ENCODE results near the gene PRKD1.
"Not testable (repeated sequence)": the region's sequence is repeated elsewhere in the genome, so short reads cannot be mapped to it uniquely, and the experiment has no call there.

Gene PRKD1

DNA sequence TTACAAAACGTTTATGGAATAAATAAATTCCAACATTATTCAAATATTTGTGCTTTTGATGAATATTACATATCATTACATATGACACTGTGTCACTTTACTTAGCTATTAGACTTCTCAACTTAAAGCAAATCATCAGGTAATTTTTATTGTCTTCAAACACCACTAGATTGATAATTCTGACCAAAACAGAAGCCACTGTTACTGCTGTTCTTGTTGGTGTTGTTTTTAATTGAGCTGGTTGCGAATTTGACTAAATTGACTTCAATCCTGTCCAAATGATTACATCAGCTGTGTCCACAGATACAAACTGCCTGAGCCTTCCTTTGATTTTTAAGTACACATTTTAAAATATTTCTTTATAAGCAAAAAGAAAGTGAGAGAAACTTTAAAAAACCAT is 29.2 kb downstream of the PRKD1 start:
- no peak for DNase-seq

DNA sequence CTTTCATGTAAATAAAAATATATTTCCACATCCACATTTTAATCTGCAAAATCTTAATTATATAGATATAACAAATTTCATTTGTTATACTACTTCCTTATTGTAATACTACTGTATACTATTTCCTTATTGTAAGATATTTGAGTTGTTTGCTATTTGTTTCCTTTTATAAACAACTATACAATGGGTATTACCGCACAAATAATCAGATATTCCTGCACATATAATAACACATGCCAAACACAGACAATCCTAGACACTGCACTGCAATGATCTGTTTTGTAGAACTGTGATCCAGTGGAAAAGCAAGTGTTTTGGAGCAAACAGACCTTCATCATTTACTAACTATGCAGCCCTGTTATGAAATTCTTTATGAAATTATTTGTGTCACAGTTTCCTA is 30.5 kb downstream of the PRKD1 start:
- no peak for DNase-seq

DNA sequence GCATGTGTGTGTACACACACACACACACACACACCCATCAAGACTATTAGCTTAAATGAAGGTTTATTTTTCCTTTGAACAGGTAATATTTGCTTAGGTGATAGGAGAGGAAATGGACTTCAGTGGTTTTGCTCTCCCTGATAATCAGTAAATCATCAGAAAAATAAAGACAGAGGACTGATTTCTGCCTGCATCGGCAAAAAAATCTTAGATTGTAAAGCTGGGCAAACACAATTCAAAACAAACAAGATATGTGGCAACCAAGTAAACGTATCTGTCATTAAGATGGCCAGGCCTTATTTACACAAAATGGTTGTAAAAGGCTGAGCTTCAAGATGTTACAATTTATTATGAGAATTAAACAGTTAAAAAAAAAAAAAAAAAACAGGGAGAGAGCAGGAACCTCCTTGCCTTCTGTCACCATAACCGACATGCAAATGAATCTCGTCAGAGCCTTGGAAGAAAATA is 31.3 kb downstream of the PRKD1 start:
- DNase-seq: no peak

DNA sequence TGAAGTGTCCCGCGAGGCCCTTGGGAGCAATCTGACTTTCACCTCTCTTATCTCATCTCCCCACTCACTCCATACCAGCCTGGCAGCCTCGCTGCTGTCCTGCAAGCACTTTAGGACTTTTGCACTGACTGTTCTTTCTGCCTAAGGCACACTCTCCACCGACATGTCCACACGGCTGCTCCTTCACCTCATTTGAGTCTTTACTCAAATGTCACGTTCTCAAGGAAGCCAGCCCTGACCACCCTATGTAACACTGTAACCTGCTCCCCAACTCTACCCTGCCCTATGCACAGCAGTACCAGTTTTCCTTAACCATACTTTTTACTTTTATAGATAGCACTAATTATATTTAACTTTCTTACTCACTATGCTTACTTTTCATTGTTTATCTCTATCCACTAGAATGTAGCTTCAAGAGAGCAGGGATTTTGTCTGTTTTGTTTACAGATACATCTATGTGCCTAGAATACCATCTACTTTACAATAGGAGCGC is 32.0 kb downstream of the PRKD1 start:
- no peak for DNase-seq

DNA sequence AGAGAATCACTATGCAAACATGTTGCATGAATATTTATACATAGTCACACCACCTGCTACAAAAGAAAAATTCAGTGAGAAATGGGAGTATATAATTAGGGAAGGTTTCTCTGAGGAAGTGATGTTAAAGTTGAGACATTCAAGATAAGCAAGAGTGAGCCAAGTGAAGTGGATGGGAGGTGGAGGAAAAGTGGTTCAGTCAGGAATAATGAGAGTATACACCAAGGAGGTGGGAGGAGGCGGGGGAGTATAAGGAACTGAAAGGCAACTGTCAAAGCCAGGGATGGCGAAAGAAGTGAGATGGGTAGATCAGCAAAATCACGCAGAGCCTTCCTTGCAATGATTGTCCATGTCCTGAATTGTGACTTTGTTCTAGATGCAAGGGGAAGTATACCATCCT is 33.7 kb downstream of the PRKD1 start:
- no peak for DNase-seq

DNA sequence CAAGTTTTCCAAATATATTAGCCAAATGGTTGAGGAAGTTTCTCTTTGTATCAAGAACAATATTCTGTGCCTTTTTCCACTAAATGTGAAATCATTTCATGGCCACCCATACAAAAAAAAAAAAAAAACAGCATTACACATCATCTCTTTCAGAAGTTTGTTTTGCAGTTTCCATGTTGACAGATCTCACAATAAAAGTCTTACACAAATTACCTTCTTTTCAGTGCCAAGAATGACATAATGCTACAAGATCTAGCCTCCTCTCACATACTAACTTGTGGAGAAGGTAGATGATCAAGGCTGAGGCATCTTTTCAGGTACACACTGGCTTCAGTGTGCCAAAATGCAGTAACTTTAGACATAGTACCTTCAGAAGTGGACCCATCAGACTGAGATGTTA is 35.3 kb downstream of the PRKD1 start:
- no peak for DNase-seq

DNA sequence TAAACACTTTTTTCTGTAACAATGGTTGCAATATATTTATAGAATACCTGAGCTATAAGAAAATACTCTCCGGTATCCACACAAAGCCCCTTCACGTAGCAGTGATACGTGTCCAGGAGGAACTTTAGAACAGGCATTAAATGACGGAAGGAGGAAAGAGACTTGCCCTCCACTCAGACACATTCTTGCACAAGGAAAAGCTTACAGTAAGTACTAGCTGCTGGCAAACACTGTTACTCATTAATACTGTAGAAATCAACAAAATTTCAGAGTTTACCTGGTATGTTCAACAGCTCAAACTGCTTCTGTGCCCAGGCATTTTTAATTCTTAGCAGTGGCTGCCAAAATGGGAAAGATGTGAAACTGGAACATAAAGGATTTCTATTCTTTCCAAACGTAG is 41.7 kb downstream of the PRKD1 start:
- DNase-seq: no peak

DNA sequence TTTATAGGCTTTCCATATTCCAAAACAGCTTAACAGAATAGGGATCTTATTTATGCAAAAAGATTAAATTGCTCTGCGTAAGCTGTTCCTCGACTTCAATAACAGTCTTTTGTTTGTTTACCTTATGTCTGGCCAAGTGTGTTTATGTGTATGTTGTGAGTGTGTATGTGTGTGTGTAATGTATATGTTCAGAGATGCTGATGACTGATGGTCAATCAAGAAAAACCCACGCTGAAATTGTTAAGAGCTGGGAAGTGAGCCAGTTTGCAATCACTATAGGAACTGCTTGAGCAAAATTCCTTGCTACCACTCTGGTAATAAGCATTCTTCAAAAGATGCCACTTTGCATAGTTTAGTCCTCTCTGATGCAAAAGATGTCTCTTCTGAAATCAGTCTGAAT is 59.6 kb downstream of the PRKD1 start:
- DNase-seq: no peak

DNA sequence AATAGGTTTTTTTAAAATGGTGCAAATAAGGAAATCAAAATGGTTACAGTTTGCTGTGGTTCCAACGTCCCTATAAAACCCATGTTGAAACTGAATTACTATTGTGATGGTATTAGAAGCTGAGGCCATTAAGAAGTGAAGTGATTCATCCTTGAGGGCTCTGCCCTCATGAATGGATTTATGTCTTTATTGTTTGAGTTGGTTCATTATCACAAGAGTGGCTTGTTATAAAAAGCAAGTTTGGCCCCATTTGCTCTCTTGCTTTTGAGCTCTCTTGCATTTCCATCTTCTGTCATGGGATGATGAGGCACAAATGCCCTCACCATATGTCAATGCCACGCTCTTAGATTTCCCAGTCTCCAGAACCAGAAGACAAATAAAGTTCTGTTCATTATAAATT is 62.3 kb downstream of the PRKD1 start:
- DNase-seq: no peak

DNA sequence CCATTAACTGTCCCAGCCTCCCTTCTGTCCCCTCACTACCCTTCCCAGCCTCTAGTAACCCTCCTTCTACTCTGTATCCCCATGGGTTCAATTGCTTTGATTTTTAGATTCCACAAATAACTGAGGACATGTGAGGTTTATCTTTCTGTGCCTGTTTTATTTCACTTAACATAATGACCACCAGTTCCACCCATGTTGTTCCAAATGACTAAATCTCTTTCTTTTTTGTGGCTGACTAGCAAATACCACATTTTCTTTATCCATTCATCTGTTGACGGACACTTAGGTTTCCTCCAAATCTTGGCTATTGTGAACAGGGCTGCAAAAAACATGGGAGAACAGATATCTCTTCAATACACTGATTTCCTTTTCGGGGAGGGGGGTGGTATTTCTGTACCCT is 65.7 kb downstream of the PRKD1 start:
- no peak for DNase-seq

DNA sequence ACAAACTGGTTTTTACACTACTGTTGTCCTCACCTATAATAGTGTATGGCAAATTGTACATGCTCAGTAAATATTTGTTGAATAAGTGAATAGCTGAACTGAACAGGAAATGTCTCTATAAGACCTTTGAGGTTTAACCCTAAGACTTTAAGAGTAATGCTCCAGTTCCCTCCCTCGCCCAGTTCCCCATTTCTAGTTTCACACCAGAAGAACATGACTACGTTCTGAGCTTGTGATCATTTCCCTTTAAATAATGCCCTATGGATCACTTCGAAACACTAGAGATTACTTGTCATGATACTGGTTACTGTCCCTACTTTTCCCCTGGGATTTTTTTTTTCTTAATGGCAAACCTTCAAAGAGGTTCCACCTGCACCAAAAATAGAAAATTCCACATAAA is 69.3 kb downstream of the PRKD1 start:
- no peak for DNase-seq

DNA sequence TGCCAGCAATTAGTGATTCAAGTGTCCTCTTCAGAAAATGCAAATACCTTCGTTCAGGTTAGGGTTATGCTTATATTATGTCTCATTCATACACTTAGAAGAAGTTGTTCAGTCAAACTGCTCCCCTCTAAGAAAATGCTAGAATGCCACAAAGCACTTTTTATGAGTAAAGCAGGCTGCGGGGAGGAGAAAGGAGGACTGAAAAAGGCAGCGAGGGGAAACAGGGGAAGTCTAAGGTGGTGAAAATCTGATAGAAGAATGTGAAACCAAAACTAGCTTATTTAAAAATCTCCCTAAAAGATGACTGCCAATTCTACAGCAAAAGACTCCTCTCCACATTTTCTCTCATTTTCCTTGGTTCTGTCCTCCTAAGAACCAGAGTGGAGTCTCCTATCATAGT is 70.1 kb downstream of the PRKD1 start:
- DNase-seq: no peak

DNA sequence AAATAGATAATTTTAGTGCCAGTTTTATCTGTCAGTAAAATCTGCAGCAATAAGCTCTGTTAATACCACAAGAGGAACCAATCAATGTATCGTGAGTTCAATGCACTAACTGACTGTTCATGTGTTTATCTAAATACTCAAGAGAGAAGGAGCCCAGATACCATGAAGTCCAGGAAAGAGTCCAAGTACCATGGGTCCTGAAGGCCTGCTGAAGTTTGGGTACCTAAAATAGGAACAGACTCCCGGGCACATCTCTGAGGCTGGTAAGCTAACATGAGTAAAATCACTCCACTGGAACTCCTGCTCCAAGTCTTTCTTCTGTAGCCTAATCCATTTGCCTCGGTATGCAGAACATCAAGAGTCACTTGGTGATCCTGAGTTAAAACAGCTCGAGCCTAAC is 71.1 kb downstream of the PRKD1 start:
- no peak for DNase-seq

DNA sequence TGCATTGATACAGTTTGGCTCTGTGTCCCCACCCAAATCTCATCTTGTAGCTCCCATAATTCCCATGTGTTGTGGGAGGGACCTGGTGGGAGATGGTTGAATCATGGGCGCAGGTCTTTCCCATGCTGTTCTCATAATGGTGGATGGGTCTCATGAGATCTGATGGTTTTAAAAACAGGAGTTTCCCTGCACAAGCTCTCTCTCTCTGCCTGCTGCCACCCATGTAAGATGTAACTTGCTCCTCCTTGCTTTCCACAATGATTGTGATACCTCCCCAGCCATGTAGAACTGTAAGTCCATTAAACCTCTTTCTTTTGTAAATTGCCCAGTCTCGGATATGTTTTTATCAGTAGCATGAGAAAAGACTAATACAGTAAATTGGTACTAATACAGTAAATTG is 74.0 kb downstream of the PRKD1 start:
- DNase-seq: not testable (repeated sequence)

DNA sequence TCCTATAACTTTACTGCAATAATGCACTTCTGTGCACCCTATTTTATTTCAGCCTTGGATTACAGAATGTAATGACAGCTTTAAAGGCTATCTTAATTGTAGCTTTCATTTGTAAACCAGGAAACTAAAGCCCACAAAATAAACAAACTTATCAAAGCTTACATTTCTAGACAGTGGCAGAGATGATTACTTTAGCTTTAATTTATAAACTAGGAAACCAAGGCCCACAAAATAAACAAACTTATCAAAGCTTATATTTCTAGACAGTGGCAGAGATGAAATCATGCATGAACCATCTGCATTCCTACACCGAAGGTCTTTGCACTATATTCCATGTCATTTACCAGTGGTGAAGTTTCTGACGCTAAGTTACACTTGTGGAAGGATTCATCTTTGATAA is 74.4 kb downstream of the PRKD1 start:
- DNase-seq: no peak

DNA sequence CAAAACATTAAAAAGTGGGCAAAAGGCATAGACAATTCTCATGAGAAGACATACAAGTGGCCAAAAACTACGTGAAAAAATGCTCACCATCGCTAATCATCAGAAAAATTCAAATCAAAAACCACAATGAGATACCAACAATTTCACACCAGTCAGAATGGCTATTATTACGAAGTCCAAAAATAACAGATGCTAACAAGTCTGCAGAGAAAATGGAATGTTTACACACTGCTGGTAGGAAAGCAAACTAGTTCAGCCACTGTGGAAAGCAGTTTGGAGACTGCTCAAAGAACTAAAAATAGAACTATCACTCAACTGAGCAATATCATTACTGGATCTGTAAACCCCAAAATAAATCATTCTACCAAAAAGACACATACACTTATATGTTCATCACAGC is 76.2 kb downstream of the PRKD1 start:
- DNase-seq: no peak

DNA sequence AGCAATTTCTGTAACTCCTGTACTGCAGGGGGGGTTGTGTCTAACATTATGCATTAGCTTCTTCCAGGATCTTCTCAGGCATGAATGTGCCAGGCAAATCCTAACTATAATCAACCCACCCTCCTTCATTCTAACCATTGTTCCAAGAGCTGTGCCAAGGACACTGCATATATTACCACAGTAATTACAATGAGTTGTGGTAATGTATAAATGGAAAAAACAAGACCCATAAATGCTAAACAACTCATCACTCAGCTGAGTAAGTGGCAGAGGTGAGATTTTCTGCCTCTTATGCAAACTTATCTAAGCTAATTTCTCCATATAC is 80.6 kb downstream of the PRKD1 start:
- DNase-seq: no peak

DNA sequence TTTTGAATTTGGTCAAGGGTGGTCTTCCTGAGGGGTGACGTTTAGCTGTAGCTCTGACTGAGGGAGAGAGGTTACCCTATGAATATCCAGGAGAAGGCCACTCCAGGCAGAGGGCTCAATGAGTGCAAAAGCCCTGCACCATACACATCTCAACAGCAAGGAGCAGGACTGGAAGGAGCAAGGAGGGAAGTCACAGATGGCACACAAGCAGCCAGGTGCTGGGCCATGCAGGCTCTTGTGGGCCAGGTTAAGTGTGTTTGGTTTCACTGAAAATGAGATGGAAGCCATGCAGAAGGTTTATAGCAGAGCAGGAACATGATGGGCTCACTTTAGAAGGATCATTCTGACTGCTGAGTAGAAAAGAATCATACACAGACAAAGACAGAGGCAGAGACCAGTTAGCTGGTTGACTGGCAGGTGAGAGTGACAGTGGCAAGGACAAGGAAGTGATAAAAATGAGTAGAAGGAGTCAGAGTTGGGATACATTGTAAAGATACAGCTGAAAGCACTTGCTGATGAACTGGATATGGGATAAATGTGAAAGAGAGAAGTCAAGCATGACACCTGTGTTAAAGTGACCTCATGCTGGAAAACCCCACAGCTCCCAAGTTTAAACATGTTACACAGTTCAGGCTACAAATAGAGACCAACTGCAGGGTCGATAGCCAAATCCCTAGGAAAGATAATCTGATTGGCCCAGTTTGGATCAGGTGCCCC is 81.2 kb downstream of the PRKD1 start:
- DNase-seq: no peak

DNA sequence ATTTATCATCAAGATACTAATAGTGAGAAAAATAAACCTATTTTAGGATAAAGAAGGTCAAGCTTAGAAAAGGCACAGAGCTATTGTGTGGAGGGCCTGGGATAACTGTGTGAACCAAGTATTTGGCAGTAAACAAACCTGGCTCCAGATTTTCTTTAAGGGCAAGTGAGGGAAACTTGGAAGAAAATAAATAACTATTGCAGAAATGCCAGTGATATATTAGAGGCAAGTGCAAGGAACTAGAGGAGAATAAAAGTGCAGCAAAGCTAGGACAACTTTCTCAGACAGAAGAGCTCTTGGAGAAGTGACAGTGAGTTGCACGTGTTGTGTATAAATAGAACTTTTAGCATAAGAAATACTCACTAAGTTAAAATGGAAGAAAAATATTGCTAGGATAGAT is 83.7 kb downstream of the PRKD1 start:
- DNase-seq: no peak

DNA sequence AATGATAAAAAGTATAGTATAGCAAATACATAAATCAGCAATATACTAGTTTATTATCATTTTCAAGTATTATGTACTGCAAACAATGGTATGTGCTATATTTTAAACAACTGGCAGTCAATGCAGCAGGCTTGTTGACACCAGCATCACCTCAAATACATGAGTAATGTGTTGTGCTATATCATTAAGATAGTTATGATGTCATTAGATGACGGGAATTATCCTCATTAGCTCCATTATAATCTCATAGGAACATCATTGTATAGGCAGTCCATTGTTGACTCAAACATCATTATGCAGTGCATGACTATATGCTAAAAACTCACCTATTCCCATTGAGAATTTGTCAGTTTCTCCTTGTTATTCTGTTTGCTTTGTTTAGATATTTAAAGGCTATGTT is 85.4 kb downstream of the PRKD1 start:
- no peak for DNase-seq

DNA sequence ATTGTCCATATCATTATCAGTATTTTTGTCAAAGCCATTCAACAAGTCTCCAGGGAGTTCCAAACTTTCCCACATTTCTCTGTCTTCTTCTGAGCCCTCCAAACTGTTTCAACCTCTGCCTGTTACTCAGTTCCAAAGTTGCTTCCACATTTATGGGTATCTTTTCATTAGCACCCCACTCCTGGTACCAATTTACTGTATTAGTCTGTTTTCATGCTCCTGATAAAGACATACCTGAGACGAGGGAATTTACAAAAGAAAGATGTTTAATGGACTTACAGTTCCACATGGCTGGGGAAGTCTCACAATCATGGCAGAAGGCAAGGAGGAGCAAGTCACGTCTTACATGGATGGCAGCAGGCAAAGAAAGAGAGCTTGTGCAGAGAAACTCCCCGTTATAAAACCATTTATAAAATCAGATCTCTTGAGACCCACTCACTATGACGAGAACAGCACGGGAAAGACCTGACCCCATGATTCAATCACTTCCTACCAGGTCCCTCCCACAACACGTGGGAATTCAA is 87.2 kb downstream of the PRKD1 start:
- not testable (repeated sequence) for DNase-seq

DNA sequence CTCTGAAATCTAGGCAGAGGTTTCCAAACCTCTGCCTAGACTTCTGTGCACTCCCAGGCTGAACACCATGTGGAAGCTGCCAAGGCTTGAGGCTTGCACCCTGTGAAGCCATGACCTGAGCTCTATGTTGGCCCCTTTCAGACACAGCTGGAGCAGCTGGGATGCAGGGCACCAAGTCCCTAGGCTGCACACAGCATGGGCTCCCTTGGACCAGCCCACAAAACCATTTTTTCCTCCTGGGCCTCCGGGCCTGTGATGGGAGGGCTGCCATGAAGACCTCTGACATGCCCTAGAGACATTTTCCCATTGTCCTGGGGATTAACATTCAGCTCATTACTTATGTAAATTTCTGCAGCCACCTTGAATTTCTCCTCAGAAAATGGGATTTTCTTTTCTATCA is 88.0 kb downstream of the PRKD1 start:
- not testable (repeated sequence) for DNase-seq

DNA sequence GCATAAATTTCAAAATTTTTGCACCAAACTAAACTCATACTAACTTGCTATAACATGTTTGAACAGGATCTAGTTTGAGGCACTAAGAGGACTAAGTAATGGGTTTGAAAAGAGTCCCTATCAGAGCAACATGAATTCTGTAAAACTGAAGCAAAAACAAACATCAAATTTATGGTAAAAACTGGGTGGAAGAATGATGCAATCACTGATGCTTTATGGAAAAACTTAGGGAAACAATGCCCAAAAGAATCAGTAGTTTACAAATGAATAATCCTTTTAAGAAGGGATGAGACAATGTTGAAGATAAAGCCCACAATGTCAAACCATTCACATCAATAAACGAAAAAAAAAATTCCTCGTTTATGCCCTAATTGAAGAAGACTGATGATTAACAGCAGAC is 88.9 kb downstream of the PRKD1 start:
- DNase-seq: no peak

DNA sequence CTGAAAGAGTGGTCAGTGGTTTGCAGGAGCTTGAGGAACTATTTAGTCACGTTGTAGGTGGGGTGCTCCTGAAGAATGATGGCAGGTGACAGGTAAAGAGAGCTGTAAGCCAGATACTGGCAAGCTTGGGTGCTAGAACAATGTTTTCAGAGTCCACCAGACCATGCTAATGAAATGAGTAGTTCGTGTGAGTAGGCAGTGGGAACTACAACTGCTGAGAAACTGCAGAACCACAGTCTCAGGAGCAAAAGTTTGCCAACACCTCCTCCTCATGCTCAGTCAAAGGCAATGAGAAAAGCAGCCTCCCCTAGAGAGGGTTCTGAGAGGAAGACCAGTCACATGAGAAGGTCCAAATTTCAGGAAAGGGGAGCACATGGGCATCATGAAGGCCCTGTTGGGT is 91.3 kb downstream of the PRKD1 start:
- DNase-seq: no peak

DNA sequence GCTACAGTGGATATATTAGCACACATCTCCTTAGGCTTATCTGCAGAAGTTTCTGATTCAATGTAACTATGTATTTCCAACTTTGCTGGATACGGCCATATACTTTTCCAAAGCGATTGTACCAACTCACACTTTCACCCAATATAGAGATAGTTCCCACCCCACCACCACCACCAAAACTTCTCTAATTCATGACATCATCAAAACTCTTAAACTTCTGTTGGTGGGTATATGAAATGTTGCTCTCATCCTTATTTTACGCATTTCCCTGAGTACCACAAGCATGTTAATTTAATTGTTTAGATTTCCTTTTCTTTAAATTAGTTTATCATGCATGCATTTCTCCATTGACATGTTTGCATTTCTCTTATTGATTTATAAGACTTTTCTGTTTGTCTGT is 95.6 kb downstream of the PRKD1 start:
- no peak for DNase-seq
